Measurements from ENCODE around the gene STMN1. TPM values are rescaled to one million over a fixed set of nuclear protein-coding genes. Genes with fewer than 3 reads are reported as not detected.
A peak's percentile ranks its signal among the peaks of the same experiment; 100 is the strongest.

Gene STMN1
- total RNA-seq, 1 donor from 2014 or later: 152 TPM

DNA sequence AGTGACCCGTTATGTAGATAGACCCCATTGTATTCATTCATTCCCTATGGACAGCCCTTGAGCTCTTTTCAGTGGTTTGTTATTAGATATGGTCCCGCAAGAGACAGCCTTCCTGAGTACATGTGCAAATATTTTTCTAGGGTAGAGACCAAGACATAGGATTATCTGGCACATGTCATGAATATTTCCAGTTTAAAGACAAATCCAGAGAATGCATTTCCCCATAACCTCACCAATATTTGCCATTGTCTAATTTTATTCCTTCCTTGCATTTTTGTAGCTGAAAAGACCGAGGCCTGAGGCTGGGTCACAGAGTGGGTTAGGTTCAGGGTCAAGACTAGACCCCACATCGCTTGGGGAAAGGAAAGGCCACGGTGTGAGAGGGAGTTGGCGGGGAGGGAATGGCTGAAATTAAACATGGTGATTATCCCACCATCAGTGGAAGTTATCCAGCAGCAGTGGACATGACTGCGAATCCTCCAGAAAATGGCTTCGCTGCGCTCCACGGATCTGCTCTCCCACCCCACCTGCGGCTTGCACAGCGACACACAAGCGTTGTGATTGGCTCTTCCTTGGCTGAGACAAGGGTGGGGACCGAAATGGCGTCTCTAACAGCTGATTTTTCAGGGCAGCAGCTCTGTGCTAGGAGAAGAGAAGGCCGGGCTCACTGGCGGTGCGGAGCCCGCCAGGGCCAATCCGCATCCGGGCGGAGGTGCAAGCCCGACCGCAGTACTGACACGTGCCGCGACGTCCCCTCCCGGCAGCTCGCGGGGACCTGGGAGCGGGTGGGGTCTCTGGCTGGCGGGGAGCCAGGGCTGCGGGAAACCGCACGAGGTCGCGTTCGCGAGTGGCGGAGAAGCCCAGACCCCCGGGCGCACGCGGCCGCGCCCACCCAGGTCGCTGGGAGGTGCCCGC is 16.1 kb upstream of the STMN1 start:
- no peak for DNase-seq (ENCODE audit: low read depth, low spot score)

GRCh38 chr1:25918615-25919014 is 12.4 kb upstream of the STMN1 start:
- no peak for DNase-seq (ENCODE audit: low read depth, low spot score)

GRCh38 chr1:25917996-25918395 is 11.8 kb upstream of the STMN1 start:
- DNase-seq (ENCODE audit: low read depth, low spot score): no peak

GRCh38 chr1:25916460-25916859 is 10.2 kb upstream of the STMN1 start:
- no peak for DNase-seq (ENCODE audit: low read depth, low spot score)

DNA sequence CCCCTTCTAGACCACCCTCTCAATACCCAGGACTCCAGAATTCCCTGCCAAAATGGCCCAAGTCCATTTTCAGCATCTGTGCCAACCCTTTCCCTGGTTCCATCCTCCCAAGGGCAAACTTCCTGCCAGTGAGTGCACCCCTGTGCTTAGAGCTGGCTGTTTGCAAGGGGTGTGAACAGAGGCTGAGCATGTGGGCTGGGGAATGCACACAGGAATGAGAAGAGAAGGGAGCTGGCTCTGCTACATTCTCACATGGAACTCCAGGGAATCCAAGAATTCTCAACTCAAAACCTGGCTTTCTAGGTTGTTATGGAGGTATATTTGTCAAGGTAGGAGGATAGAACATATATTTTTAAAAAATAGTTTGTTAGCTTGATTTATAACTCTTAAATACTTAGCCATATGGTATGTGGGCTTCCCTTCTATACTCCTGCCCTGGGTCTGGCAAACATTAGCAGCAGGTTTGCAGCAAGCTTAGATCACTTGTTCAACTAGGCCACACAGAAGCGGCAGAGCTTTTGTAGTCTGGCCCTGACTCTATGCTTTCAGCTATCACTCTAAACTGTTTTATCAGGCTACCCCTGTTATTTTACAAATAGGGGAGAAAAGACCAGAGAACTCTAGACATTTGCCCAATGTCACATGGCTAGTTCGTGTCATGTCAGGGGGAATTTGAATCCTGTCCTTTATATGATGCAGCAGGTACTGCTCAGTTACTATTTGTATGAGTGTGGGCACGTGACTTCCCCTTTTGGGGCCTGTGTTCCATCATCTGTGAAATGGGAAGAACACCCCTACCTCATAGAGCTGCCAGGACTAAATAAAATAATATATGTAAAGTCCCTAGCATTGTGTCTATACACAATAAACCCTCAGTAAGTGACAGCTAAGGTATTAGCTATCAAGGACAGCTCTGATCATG is 8.1 kb upstream of the STMN1 start:
- DNase-seq (ENCODE audit: low read depth, low spot score): no peak

- no peak for DNase-seq (ENCODE audit: low read depth, low spot score)
These were observed 7.0 kb upstream of the STMN1 start for GRCh38 chr1:25913206-25913605.

- no peak for DNase-seq (ENCODE audit: low read depth, low spot score)
These were observed 6.0 kb upstream of the STMN1 start for GRCh38 chr1:25912076-25912831.

DNA sequence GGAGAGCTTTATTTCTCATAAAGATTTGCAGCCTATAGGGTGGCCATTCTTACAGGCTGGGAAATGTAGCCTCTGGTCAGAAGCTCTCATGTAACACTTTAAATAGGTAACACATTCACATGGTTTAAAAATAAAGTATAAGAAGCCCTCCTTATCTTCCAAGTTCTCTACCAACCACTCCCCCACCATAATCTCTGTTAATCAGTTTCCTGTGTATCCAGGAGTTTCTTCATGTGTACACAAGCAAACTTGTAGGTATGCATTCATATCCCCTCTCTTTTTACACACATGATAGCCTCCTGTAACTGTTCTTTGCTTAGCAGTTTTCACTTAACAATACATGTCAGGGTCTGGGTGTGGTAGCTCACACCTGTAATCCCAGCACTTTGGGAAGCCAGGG is 4.9 kb upstream of the STMN1 start:
- no peak for DNase-seq (ENCODE audit: low read depth, low spot score)

DNA sequence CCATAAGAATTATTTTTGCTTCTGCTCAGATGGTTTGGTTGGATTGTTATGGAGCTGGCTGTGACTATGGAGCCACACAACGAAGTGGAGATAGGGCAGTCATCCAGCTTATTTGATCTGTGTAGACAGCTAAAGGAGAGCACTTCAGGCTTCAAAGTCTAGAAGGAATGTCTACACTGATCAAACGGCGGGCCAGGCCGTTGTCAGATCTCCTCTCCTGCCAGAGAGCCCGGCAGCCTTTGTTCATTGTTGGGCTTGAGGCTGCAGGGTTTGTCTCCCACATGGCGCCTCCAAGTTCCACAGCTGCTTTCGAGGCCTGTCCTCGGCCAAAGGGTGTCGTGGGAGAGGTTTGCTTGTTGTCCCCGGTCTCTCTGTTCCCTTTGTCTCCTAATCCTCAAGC is 2.8 kb upstream of the STMN1 start:
- no peak for DNase-seq (ENCODE audit: low read depth, low spot score)

GRCh38 chr1:25908161-25908560 is 1.9 kb upstream of the STMN1 start:
- no peak for DNase-seq (ENCODE audit: low read depth, low spot score)

- no peak for DNase-seq (ENCODE audit: low read depth, low spot score)
These were observed 1.4 kb upstream of the STMN1 start for GRCh38 chr1:25907601-25908000.

DNA sequence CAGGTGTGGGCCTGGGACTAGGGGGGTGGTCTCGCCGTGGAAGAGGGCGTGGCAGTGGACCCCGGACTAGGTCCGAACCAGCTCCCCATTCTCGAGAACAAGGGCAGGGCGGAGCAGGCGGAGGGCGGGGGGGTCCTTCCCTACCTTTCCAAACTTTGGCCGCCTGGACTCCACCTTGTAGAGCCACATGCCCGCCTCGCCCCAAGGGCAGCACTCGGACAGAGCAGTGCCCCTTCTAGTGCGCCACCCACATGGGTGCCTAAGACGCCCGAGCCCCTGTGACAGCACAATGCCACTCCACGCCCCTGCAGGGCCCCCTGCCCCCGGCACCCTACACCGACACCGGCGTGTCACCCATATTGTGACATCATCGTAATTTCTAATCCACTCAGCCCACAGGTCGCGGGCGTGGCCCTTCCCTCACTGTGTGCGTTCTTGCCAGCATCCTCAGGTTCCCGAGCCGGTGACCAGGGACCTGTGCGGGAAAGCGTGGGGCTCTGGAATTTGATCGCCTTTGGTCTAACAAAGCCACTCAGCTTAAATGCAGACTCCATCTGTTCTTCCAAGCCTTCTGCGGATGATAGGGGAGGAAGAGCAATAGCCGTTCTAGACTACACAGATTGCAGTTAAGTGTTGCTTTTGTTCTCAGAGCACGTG is 553 bp upstream of the STMN1 start:
- no peak for DNase-seq (ENCODE audit: low read depth, low spot score)

DNA sequence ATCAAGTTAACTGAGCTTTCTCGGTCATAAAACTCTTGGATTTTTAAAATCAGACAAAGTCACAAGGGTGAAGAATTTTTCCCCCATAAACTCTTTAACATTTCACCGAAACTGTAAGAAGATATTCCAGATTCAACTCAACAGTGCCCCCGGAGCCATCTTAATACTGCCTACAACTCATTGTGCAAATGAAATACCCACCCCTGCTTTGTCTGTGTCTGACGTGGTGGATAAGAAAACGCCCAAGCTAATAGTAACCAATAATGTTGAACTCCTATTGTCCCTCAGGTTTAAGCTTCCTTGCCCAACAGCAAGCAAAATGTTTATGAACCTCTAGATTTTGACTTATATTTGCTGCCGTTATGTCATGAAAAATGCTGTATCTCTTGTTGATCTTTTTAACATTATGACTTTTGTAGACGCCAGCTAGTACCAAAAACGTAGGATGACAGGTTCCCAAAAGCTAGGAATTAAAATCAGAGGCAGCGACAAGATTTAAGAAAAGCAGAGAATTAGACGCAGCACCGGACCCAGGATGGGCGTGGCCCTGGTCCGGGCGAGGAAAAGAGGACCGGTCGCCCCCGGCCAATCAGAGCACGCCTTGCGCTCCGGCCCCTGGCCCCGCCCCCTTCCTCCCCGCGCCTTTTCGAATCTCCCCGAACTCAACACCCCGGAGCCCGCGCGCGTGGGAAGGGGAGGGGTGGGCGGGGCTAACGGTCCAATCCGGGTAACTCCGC is 1.1 kb downstream of the STMN1 start:
- DNase-seq (ENCODE audit: low read depth, low spot score): peak; percentile 68

GRCh38 chr1:25903986-25904385 is 2.2 kb downstream of the STMN1 start:
- no peak for DNase-seq (ENCODE audit: low read depth, low spot score)

DNA sequence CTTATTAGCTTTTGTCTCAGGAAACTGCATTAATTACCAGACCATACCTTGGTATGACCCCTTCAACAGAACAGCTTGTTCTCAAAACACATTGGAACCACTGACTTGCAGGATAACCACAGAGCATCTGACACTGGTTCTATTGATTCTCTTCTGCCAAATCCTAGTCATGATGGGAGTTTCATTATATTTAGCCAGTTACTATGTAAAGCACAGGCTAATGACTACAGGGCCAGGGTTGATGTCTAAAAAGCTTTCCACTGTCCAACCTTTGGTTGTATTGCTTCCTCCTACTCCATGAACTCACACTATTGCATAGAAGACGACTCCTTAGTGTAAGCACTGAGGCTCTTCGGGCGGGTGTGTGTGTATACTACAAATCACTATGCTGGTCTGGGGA is 3.8 kb downstream of the STMN1 start:
- DNase-seq (ENCODE audit: low read depth, low spot score): no peak

DNA sequence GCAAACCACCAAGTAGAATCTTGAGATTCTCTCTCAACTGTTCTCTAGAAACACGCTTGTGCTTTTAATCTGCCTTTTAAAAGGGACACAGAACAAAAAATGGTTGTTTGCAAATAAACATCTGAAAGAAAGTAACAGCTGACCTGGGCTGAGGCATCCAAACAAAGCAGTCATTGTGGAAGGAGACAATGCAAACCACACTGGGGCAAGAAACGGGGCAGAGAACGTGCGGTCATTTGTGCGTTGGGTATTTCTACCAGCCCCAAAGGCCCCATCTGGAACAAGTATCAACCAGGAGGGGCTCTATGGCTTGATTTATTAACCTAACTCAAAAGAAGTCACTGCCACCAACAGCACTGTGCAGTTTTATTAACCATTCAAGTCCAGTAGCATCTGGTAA is 6.0 kb downstream of the STMN1 start:
- DNase-seq (ENCODE audit: low read depth, low spot score): no peak

- no peak for DNase-seq (ENCODE audit: low read depth, low spot score)
These were observed 6.4 kb downstream of the STMN1 start for GRCh38 chr1:25899792-25900191.

DNA sequence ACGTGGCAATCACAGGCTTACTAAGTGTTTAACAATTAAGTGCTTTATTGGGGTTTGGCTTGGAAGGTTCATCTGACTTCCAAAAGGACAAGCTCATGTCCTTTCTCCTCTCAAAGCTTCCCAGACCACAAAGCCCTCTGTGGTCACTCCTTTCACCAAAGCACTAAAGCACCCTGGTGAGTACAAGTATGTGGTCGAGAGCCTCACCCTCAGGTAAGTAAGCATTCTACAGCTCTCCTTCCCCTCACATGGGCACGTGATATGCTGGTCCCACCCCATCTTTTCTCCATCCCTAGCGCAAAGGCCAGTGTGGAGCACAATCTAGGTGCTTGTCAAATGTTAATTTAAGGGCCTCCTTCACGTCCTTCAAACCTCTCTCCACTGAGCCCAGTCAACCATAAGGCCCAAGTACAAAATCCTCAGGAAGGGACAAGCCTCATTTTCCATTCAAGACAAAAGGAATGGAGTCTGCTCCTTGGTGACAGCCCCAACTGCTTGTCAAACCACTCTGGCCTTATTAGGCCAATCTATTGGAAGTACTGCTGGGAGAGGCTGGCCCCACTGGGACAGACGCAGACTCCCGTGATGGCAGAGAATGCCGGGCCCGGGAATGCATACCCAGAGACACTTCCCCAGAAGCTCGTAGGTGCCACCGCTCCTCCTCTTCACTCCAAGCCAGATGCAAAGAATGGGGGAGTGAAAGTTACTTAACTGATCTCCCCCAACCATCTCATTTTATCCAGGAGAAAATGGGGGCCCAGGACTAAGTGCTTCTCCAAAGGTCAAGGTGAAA is 7.8 kb downstream of the STMN1 start:
- DNase-seq (ENCODE audit: low read depth, low spot score): no peak

DNA sequence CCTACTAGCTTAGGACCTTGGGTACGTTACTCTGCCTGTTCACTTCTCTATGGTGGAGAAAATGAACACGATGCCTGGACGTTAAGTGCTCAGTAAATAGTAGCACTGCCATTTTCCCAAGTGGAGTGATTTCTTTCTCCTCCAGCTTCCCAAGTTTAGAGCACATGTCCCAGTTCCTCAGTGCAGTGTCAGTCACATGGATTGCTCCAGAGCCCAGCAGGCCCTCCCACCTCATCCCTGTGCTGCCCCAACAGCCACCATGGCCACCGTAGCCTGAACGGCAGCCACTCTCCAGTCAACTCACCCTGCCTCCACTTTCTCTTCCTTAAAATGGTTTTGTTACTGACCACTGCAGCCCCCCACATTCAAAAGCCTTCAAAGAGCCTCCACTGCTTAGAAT is 8.5 kb downstream of the STMN1 start:
- no peak for DNase-seq (ENCODE audit: low read depth, low spot score)

GRCh38 chr1:25896266-25896665 is 10.0 kb downstream of the STMN1 start:
- DNase-seq (ENCODE audit: low read depth, low spot score): no peak
